ENCODE results near the gene MYH8. TPM values are rescaled to one million over a fixed set of nuclear protein-coding genes. Genes with fewer than 3 reads are reported as not detected.

The MYH8 gene
- polyA plus RNA-seq, 1 donor, result 2,354 TPM

DNA sequence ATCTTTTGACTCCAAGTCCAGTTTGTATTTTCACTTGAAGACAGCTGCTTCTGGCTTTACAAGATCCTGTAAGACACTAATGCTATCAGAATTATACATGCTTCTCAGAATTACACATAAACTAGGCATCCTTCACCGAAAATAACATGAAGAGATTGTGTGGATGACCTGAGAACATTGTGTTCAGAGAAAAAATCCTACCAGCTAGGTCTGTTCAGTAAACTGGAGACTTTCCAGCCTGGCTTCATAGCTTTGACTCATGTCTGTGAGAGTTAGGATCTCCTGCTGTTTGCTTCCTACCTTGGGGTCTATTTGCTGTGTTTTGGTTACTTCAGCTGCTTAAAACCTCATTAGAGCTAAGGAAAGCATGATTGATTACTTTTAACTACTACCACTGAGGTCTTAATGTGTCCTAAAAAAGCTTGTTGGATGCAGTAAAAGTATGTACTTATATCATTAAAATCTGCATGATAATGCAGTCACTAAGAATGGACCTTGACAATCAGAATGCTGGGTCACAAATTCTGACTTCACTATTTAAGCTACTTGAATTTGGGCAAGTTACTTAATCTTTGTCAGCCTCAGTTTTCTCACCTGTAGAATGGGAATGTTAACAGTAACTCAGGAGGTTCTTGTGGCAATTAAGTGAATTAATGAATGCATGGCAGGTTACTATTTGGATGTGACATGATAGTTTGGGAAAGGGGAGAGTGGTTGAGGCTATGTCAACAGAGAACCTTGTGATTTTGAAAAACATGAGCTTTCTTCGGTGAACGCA, 40.9 kb downstream of the MYH8 start:
- no peak for DNase-seq (ENCODE audit: low read depth)

DNA sequence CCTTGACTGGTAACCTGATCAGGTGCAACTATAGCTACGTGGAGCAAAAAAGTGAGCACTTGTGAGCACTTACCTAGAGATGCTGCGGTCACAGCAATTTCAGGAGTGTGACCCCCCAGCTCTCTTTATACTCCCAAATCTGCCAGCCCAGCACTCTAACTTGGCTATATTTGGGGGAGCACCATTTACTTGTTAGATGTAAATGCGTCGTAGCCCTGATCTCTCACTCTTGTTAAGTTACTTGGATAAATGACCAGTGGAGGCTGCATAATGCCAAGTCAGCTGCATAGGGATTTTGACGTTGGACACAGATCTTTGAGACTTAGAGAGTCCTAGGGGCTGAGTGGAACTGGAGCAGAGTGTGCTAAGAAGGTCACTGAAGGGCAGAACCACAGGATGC, 48.8 kb downstream of the MYH8 start, which contains the start of gene MYH13:
Gene MYH13 (minus strand): TSS at position 101 of the 400 bp plus-strand sequence. CDS start 8,476 bp downstream, outside the sequence.
- DNase-seq (ENCODE audit: low read depth), result no peak

DNA sequence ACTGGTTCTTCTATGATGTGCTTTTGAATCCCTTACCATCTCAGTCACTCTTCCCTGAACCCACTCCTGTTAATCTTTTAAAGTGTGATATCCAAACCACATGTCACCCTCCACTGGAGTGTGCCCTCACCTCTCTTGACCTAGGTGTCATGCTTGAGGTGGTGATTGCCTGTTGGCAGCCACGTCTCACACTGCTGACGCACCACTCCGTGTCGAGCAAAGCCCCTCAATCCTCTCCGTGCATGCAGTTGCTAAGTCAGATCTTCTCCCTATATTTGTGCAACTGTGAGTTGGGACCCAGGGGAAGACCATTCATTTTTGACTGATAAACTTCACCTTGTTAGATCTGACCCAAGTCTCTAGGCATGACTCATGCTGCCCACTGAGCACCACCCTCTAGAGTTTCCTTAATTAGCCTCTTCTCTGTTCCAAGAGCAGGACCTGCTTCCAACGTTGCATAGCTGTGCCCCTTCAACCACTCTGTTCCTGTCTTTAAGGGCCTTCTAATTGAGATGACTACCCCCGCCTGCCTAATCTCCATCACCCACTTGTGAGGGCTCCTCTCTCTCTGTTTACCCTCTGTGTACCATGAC, 51.6 kb downstream of the MYH8 start:
- DNase-seq (ENCODE audit: low read depth), result no peak

DNA sequence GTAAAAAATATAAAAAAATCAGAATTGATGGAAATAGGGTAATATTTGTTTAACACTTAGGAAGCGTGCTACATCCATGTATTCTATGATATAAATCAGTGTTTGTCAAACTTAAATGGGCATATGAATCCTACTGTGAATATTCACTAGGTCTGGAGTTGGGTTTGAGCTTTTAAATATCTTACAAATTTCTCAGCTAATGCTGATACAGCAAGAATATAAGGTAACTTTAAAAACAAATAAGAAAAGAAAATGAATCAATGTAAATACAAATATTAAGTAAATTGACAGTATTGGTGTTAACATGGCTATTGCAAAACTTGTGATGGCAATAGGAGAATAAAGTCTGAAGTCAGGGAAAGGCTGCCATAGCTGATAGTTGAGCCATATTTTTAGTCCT, 52.5 kb downstream of the MYH8 start:
- no peak for DNase-seq (ENCODE audit: low read depth)

DNA sequence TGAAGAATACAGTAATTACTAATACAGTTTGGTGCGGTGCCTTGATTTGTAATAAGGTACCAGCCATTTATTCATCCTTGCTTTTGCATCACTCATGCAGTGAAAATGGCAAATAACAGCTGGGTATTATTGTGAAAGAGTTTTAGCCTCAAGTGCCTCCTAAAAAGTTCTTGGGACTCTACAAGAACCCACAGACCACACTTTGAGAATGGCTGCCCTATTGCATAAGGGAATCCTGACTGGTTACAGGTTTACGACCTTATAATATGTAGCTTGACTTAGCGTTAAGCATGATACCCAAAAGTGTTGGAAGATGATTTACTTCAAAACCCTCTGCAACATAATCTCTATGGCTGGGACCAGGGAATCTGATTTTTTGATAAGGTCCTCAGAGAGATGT, 53.2 kb downstream of the MYH8 start:
- DNase-seq (ENCODE audit: low read depth), result no peak

DNA sequence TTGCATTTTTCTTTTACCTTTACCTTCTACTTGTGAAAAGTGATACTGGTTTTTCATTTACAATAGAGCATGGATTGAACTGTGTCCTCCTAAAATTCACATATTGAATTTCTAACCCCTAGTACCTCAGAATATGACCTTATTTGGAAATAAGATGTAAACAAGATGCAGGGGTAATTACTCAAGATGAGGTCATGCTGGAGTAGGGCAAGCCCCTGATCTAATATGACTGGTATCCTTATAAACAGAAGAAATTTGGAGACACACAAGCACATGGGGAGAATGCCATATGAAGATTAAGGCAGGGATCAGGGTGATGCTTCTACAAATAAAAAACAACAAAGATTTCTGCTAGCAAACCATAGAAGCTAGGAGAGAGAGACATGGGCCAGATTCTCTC, 61.2 kb downstream of the MYH8 start:
- DNase-seq (ENCODE audit: low read depth), result no peak

DNA sequence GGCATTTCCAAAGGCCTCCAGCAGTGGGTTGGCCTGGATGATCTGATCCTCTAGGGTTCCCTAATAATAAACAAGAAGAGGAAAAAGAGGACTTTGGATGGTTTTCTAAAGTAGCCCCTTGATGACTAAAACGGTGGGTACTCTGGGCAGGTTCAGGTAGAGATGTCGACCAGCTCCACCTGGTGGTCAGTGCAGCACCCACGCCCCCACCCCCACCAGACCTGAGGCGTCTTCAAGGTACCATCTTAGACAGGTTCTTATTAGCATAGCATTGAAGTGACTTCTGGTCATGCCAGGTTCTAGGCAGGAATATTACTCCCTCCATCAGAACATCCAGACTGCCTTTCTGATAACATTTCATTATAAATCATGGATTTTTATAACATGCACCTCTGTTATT, 64.0 kb downstream of the MYH8 start:
- no peak for DNase-seq (ENCODE audit: low read depth)

DNA sequence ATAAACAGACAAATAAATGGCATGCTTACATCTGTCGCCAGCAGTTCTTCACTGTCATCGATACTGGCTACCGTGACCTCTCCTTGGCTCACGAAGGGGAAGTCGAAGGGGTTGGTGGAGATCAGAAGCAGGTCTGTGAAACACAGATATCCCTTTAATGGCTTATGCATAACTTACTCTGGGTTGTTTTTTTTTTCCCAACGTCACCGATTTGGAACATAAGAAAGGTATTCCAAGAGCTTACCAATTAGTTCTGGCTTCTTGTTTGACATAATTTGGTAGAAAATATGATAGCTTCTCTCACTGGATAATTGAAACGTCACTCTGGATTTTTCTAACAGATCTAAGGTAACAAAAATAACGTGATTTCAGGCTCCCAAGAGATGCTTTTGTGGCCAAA, 67.1 kb downstream of the MYH8 start:
- no peak for DNase-seq (ENCODE audit: low read depth)

DNA sequence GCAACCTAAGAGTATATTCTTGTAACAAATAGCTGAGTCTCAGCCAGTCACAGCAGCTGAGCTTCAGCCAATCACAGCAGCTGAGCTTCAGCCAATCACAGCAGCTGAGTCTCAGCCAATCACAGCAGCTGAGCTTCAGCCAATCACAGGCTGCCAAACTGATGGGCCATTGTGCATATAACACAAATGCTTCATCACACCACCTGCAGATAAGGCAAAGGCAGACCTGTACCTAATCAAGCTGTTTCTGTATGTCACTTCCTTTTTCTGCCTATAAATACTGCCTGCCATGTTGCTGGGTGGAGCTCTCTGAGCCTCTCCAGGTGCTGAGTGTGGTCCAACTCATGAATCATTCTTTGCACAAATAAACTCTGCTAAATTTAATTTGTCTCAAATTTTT, 68.9 kb downstream of the MYH8 start:
- no peak for DNase-seq (ENCODE audit: low read depth)

DNA sequence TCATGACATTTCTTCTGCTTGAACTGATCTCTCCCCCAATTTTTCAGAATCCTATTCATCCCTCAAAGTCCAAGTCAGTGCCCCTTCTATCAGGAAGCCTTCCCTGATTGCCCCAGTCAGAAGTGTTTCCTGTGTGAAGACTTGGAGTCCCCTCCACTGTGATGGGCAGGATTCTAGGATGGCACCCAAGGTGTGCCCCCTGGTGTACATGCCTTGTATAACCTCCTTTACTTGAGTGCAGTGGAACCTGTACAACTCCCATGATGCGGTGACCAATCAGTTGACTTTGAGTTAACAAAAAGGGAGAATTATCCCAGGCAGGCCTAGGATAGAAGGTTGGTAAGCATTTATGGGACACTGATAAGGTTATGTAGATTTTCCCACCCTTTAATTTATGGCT, 72.3 kb downstream of the MYH8 start:
- DNase-seq (ENCODE audit: low read depth), result no peak

DNA sequence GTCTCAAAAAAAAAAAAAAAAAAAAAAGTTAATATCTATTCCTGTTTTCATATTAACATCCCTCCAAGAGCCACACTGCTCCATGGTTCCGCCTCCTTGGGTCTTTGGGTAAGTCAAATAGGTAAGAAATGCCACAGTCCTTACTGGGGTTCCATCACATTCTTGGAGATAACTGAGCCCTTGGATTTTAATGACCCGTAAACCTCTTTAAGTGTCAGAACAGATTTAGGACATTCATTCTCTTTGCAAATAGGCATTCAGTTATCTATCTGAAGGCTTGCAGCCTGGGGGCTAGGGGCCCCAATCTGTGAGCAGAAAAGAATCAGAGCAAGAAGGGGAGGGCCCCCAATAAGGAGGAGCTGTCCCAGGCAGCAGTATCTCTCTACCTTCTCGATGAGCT, 76.9 kb downstream of the MYH8 start:
- no peak for DNase-seq (ENCODE audit: low read depth)

Other genes starting within 250 kb of the MYH8 start
- 57.9 TPM for gene GAS7, start 223.3 kb downstream of the MYH8 start, polyA plus RNA-seq (ENCODE audit: insufficient read length)
- gene MYH13, start 48.9 kb downstream of the MYH8 start, polyA plus RNA-seq (ENCODE audit: insufficient read length), result 0.91 TPM
- gene MYH4, start 47.6 kb upstream of the MYH8 start, polyA plus RNA-seq (ENCODE audit: insufficient read length), result 0.27 TPM
- gene MYH1, start 96.6 kb upstream of the MYH8 start, polyA plus RNA-seq (ENCODE audit: insufficient read length), result 12.1 TPM
- 74.3 TPM for gene MYH2, start 127.7 kb upstream of the MYH8 start, polyA plus RNA-seq (ENCODE audit: insufficient read length)
- gene MYH3, start 235.4 kb upstream of the MYH8 start, polyA plus RNA-seq (ENCODE audit: insufficient read length), result 15,569 TPM